ENCODE measurements around the gene FARP1. TPM values are rescaled to one million over a fixed set of nuclear protein-coding genes. Genes with fewer than 3 reads are reported as not detected.

Gene FARP1
- total RNA-seq, 1 donor from 2014 or later, result 17.7 TPM

GRCh38 chr13:98293103-98293502 lies 150.2 kb downstream of the FARP1 start:
- Histone ChIP-seq H3K4me3 (no peak overlapping the region), H3K9me3 (no peaks in the 10 kb centered on the region), H3K36me3 (no peaks in the 10 kb centered on the region), H3K27ac (no peak overlapping the region), H3K4me1 (peaks cover 7% of the 10 kb centered on the region), H3K27me3 (no peaks in the 10 kb centered on the region)
- TF ChIP-seq POLR2AphosphoS5 (IDR thresholded peaks at IDR 0.05; ENCODE audit: insufficient read depth in 1 of 2, low read depth in 1 of 2), result no peak
- TF ChIP-seq CTCF (IDR thresholded peaks at IDR 0.05), result no peak
- TF ChIP-seq POLR2A (IDR thresholded peaks at IDR 0.05), result no peak
- DNase-seq (ENCODE audit: extremely low spot score in 2 of 2), result no peak
- intact Hi-C loops (cut with DNase I), result no loop called here

- no peaks in the 10 kb centered on the region for H3K9me3 ChIP-seq
- peaks cover 9% of the 10 kb centered on the region for H3K4me1 ChIP-seq
- no peak overlapping the region for H3K4me3 ChIP-seq
- H3K27me3 ChIP-seq, result no peaks in the 10 kb centered on the region
- no peak for DNase-seq (ENCODE audit: extremely low spot score in 2 of 2)
- intact Hi-C loops (cut with DNase I), result no loop called here
- no peaks in the 10 kb centered on the region for H3K36me3 ChIP-seq
- TF ChIP-seq POLR2AphosphoS5 (IDR thresholded peaks at IDR 0.05; ENCODE audit: insufficient read depth in 1 of 2, low read depth in 1 of 2) (no peak), CTCF (IDR thresholded peaks at IDR 0.05) (no peak), POLR2A (IDR thresholded peaks at IDR 0.05) (no peak)
- H3K27ac ChIP-seq, result no peak overlapping the region
Observed at GRCh38 chr13:98293570-98294142, 150.8 kb downstream of the FARP1 start.

- Histone ChIP-seq H3K4me1 (peaks cover 26% of the 10 kb centered on the region), H3K27me3 (no peaks in the 10 kb centered on the region), H3K27ac (no peak overlapping the region), H3K9me3 (no peaks in the 10 kb centered on the region), H3K36me3 (no peaks in the 10 kb centered on the region), H3K4me3 (no peak overlapping the region)
- TF ChIP-seq CTCF (IDR thresholded peaks at IDR 0.05) (no peak), POLR2A (IDR thresholded peaks at IDR 0.05) (no peak), POLR2AphosphoS5 (IDR thresholded peaks at IDR 0.05; ENCODE audit: insufficient read depth in 1 of 2, low read depth in 1 of 2) (no peak)
- intact Hi-C loops (cut with DNase I), result no loop called here
- DNase-seq (ENCODE audit: extremely low spot score in 2 of 2), result no peak
Observed at GRCh38 chr13:98295371-98295770, 152.5 kb downstream of the FARP1 start.

GRCh38 chr13:98297051-98297450 lies 154.2 kb downstream of the FARP1 start:
- DNase-seq (ENCODE audit: extremely low spot score in 2 of 2), result no peak
- Histone ChIP-seq H3K4me3 (no peak overlapping the region), H3K27ac (no peak overlapping the region), H3K9me3 (no peaks in the 10 kb centered on the region), H3K4me1 (peaks cover 42% of the 10 kb centered on the region), H3K36me3 (no peaks in the 10 kb centered on the region), H3K27me3 (no peaks in the 10 kb centered on the region)
- no peak for TF ChIP-seq POLR2A (IDR thresholded peaks at IDR 0.05)
- TF ChIP-seq POLR2AphosphoS5 (IDR thresholded peaks at IDR 0.05; ENCODE audit: insufficient read depth in 1 of 2, low read depth in 1 of 2), result no peak
- no peak for TF ChIP-seq CTCF (IDR thresholded peaks at IDR 0.05)
- intact Hi-C loops (cut with DNase I), result no loop called here

- no peak for DNase-seq (ENCODE audit: extremely low spot score in 2 of 2)
- Histone ChIP-seq H3K4me1 (peaks cover 49% of the 10 kb centered on the region), H3K4me3 (no peak overlapping the region), H3K36me3 (no peaks in the 10 kb centered on the region), H3K9me3 (no peaks in the 10 kb centered on the region), H3K27ac (no peak overlapping the region), H3K27me3 (no peaks in the 10 kb centered on the region)
- TF ChIP-seq CTCF (IDR thresholded peaks at IDR 0.05) (no peak), POLR2A (IDR thresholded peaks at IDR 0.05) (no peak), POLR2AphosphoS5 (IDR thresholded peaks at IDR 0.05; ENCODE audit: insufficient read depth in 1 of 2, low read depth in 1 of 2) (no peak)
- intact Hi-C loops (cut with DNase I), result no loop called here
Observed at GRCh38 chr13:98297745-98298144, 154.9 kb downstream of the FARP1 start.
